ENCODE results near the gene FBXL20. TPM values are rescaled to one million over a fixed set of nuclear protein-coding genes. Genes with fewer than 3 reads are reported as not detected.

FBXL20 gene
- total and polyA plus RNA-seq, 2 donors (not counting 3 experiments of a cell fraction or from before 2014, with no cell fraction given): 4.6 to 18.0 TPM

DNA sequence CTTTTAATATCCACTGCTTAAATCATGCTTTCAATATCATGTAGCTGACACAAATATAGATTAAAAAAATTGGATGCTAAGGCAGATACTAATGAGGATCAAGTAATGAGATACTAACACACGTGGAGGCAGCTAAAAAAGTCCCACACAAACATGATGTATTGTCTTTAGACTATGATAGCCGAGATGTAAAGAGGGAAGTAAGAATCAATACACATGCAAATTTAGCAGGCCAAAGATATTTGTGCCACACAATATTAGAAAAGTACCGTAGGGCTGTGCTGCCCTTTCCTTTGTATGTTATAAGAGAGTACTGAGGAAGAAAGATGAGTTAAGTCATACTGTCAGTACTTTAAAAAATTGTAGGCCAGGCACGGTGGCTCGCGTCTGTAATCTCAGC, 124.3 kb downstream of the FBXL20 start:
- no peaks in the 10 kb centered on the region for H4K20me1 ChIP-seq (replicated peaks; ENCODE audit: control insufficient read depth, extremely low read depth, insufficient read depth, low read length)
- intact Hi-C loops (cut with micrococcal nuclease) (no loop called here), dilution Hi-C loops (cut with MboI; ENCODE audit: extremely low pct_ligation_motif_present, low sequenced_read_pairs) (no loop called here)
- no TSS peak for BruUV-seq (replicated peaks)
- no peak overlapping the region for H3K9ac ChIP-seq (replicated peaks; ENCODE audit: extremely low read depth, insufficient read depth, low read length)
- H3K9me3 ChIP-seq (replicated peaks; ENCODE audit: control insufficient read depth, insufficient read depth, low read length): no peaks in the 10 kb centered on the region
- DNase-seq (ENCODE audit: low read depth, low spot score): no peak
- no peak for FAIRE-seq
- ChIA-PET POLR2A (interaction anchor here (0.6 kb wide), 1 partner anchor 13 kb away, joined by 5 read pairs; no protein-coding TSS in a partner anchor), CTCF (interaction anchor here (0.6 kb wide), 1 partner anchor 75 kb away, joined by 3 read pairs; no protein-coding TSS in a partner anchor)
- no peak overlapping the region for H3K4me2 ChIP-seq (ENCODE audit: insufficient read depth, low read length)
- no peaks in the 10 kb centered on the region for H3K79me2 ChIP-seq (ENCODE audit: control insufficient read depth, insufficient read depth, low read length)
- no peaks in the 10 kb centered on the region for H3K27me3 ChIP-seq (ENCODE audit: control insufficient read depth in 2 of 2, insufficient read depth in 2 of 2, low read length in 2 of 2)
- no peak for TF ChIP-seq FOS (IDR thresholded peaks at IDR 0.05; ENCODE audit: borderline replicate concordance, insufficient read depth, low read length)
- no peak overlapping the region for H2AFZ ChIP-seq (ENCODE audit: low read depth, low read length)
- H3K36me3 ChIP-seq (ENCODE audit: control insufficient read depth in 2 of 2, extremely low read depth in 1 of 2, insufficient read depth in 2 of 2, low read length in 2 of 2): no peaks in the 10 kb centered on the region
- H3K4me1 ChIP-seq (ENCODE audit: control insufficient read depth, extremely low read depth, insufficient read depth, low read length): peaks cover 8% of the 10 kb centered on the region
- no peak overlapping the region for H3K27ac ChIP-seq (ENCODE audit: insufficient read depth, low read depth, low read length)
- H3K4me3 ChIP-seq (replicated peaks in 1 of 3; ENCODE audit: insufficient read depth in 1 of 3, low read depth in 1 of 3, low read length in 3 of 3): no peak overlapping the region
- H3K9me1 ChIP-seq (replicated peaks; ENCODE audit: control insufficient read depth, extremely low read depth, insufficient read depth, low read length): no peaks in the 10 kb centered on the region

DNA sequence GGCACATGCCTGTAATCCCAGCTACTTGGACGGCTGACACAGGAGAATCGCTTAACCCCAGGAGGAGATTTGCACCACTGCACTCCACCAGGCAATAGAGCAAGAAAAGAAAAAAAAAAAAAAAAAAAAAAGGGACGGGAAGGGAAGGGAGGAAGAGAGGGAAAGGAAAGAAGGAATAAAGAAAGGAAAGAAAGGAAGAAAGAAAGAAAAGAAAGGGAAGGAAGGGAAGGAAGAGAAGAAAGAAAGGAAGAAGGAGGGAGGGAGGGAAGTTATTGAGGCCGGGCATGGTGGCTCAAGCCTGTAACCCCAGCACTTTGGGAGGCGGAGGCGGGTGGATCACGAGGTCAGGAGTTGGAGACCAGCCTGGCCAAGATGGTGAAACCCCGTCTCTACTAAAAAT, 125.3 kb downstream of the FBXL20 start:
- DNase-seq (ENCODE audit: low read depth, low spot score): no peak
- FAIRE-seq: no peak
- no peaks in the 10 kb centered on the region for H3K36me3 ChIP-seq (ENCODE audit: control insufficient read depth in 2 of 2, extremely low read depth in 1 of 2, insufficient read depth in 2 of 2, low read length in 2 of 2)
- H4K20me1 ChIP-seq (replicated peaks; ENCODE audit: control insufficient read depth, extremely low read depth, insufficient read depth, low read length): no peaks in the 10 kb centered on the region
- H3K9ac ChIP-seq (replicated peaks; ENCODE audit: extremely low read depth, insufficient read depth, low read length): no peak overlapping the region
- no peak overlapping the region for H3K4me3 ChIP-seq (replicated peaks in 1 of 3; ENCODE audit: insufficient read depth in 1 of 3, low read depth in 1 of 3, low read length in 3 of 3)
- dilution Hi-C loops (cut with MboI; ENCODE audit: extremely low pct_ligation_motif_present, low sequenced_read_pairs): no loop called here
- no peaks in the 10 kb centered on the region for H3K9me1 ChIP-seq (replicated peaks; ENCODE audit: control insufficient read depth, extremely low read depth, insufficient read depth, low read length)
- H3K79me2 ChIP-seq (ENCODE audit: control insufficient read depth, insufficient read depth, low read length): no peaks in the 10 kb centered on the region
- ChIA-PET CTCF (no interaction called here), POLR2A (no interaction called here)
- H3K27me3 ChIP-seq (ENCODE audit: control insufficient read depth in 2 of 2, insufficient read depth in 2 of 2, low read length in 2 of 2): no peaks in the 10 kb centered on the region
- intact Hi-C loops (cut with micrococcal nuclease): no loop called here
- no peak overlapping the region for H2AFZ ChIP-seq (ENCODE audit: low read depth, low read length)
- no peak overlapping the region for H3K4me2 ChIP-seq (ENCODE audit: insufficient read depth, low read length)
- peaks cover 2% of the 10 kb centered on the region for H3K4me1 ChIP-seq (ENCODE audit: control insufficient read depth, extremely low read depth, insufficient read depth, low read length)
- H3K9me3 ChIP-seq (replicated peaks; ENCODE audit: control insufficient read depth, insufficient read depth, low read length): no peaks in the 10 kb centered on the region
- no TSS peak for BruUV-seq (replicated peaks)
- TF ChIP-seq MYC (IDR thresholded peaks at IDR 0.05; ENCODE audit: low read depth, low read length) (no peak), EZH2 (IDR thresholded peaks at IDR 0.05; ENCODE audit: borderline replicate concordance, low read depth, low read length, severe bottlenecking) (no peak), POLR2A (IDR thresholded peaks at IDR 0.05; ENCODE audit: low read depth, low read length) (no peak), GATA2 (IDR thresholded peaks at IDR 0.05; ENCODE audit: insufficient read depth, insufficient read length, low read depth, low read length) (no peak)
- TF ChIP-seq, protein P1, sequence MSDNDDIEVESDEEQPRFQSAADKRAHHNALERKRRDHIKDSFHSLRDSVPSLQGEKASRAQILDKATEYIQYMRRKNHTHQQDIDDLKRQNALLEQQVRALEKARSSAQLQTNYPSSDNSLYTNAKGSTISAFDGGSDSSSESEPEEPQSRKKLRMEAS (IDR thresholded peaks at IDR 0.05; ENCODE audit: insufficient read depth, insufficient read length): no peak
- no peak overlapping the region for H3K27ac ChIP-seq (ENCODE audit: insufficient read depth, low read depth, low read length)

All from endothelial cell of umbilical vein (primary cell).